Raji (cell line): Measurements from ENCODE around the gene MTA1.

ENCODE experiments used
- POLR2A ChIP-seq: IDR thresholded peaks from 2 replicates; pipeline ENCODE4 v1.6.1; 2011; ENCODE audit warnings: low read depth, low read length, control low read depth; ENCODE audit not compliant: insufficient read depth

The MTA1 gene

DNA sequence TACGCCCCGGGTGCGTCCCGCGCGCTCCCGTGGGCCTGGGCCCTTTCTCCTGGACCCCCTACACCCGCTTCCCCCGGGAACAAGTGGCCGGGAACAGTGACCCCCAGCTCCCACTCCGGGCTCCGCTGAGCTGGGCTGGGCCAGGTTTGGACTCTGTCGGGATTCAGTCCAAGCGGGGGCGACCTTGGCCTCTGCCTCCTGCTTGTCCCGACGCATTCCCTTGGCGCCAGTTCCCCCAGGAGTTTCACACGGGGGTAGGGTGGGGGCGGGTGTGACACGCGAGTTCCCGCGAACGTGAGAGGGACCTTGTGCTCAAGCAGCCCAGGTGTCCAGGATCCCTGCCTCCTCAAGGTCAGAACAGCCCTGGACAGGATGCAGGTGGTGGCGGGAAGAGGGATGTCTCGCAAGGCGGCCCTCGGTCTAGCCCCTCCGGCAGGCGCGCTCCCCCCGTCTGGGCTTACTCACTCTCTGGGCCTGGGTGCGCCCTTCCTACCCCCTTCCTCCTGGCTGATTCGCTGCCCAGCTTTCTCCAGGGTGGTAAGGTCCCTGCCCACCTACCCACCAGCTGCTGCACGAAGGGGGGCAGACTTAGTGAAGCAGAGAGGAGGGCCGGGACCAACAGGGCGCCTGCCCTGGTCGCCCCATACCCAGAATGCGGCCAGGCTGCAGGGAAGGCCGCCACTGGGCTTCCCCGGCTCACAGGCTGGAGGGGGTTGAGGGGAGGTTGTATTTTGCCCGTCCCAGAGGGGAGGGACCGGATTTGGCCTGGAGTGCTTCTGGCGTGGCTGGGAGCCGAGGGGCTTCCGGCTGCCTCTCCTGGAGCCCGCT lies 55.9 kb downstream of the MTA1 start:
- no peak for TF ChIP-seq POLR2A

DNA sequence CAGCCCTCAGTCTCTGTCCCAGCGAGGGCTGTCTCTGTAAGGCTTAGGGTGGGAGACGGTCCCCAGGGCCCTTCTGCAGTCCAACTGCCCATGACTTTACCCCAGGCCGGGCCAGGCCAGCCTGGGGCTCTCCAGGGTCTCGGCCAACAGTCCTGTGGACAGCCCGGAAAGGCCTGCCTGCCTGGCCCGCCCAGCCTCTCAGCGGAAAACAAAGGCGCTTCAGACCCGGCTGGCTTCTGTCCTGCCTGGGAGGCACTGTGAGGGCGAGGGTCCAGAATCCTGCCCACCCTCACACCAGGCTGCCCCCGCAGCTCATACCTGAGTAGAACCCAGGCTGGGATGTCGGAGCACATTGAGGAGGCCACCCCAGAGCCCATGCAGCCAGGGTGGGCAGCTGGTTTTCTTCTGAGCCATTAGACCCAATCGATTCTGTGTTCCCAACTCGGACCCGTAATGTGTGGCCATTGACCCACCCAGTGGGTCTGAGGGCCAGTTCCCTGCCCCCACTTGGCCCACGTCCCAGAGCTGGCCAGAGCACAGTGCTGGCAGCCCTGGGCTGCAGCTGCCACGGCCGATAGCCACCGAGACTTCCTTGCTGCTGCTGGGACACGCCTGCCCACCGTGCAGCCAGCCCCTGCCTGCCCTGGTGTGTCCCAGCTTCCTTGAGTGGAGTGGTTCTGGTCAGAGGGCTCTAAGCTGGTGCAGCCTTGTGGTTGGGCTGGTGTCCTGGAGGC lies 56.6 kb downstream of the MTA1 start:
- no peak for TF ChIP-seq POLR2A

DNA sequence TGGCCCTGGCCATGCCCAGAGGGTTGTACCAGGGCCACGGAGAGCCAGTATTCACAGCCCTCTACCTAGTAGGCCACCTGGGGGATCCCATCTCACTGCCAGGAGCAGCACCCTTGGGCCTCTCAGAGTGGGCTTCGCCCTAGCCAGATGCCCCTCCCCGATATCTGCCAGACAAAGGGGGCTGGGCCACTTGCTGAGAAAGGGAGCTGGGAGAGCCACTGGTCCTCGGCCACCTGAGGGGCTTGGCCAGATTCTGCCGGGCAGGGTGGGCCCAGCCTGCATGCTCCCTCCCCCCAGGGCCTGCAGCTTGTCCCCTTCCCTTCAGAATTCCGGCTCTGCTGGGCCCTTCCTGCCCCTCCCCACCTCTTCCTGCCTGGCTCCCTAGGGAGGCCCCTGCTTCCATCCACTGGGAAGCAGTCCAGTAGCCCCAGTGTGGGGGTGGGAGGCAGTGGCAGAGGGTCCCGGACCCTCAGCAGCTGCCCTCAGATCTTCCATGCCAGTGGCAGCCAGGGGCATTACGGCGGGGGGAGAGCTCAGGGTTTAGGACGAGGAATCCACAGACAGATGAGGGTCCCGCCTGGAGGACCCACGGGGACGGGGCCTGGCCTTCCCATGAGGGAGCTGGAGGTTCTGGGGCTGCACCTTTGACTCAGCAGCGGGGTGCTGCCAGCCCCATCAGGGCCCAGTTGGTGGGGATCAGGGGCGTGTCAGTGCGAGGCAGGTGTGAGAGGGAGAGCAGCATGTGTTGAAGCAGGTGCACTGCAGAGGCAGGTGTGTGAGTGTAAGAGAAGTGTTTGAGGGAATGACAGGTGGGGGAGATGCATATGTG lies 57.4 kb downstream of the MTA1 start:
- TF ChIP-seq POLR2A, result no peak

DNA sequence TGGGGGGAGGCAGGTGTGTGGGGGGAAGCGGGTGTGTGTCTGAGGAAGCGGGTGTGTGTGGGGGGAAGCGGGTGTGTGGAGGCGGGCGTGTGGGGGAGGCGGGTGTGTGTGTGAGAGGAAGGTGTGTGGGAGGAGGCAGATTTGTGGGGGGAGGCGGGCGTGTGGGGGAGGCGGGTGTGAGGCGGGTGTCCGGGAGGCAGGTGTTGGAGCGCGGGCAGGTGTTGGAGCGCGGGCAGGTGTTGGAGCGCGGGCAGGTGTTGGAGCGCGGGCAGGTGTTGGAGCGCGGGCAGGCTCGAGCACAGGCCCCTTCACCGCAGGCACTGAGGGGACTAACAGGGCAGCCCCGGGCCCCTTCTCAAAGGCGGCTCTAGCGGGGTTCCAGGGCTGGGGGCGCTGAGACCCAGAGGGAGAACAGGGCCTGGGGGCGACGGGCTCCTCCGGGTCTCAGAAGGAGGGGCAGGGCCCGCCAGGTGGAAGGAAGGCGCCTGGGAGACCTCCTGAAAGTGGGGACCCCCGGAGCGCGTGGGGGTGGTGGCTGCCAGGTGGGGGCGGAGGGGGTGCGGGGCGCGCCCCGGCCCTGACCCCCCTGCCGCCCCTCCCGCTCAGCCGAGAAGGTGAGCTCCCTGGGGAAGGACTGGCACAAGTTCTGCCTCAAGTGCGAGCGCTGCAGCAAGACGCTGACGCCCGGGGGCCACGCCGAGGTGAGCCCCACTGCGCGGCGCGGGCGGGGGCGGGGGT lies 58.2 kb downstream of the MTA1 start:
- no peak for TF ChIP-seq POLR2A

DNA sequence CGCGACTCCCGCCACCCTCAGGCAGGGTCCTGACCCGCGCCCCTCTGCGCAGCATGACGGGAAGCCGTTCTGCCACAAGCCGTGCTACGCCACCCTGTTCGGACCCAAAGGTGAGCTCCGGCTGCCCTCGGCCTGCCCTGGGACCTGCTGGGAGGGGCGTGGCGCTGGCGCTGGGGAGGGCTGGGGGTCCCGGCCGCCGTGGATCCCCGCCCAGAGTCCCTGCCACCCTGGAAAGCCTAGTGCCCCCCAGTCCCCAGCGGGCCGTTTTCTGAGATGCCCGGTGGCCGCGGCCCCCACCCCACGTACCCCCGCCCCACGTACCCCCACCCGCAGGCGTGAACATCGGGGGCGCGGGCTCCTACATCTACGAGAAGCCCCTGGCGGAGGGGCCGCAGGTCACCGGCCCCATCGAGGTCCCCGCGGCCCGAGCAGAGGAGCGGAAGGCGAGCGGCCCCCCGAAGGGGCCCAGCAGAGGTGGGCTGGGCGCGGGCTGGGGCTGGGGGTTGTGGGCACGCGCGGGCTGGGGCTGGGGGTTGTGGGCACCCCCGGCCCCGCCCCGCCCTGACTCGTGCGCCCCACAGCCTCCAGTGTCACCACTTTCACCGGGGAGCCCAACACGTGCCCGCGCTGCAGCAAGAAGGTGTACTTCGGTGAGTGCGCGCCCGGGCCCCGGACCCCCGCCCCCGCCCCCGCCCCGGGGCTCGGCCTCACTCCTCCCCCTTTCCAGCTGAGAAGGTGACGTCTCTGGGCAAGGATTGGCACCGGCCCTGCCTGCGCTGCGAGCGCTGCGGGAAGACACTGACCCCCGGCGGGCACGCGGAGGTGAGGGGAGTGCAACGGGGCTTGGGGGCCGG lies 59.0 kb downstream of the MTA1 start:
- no peak for TF ChIP-seq POLR2A

DNA sequence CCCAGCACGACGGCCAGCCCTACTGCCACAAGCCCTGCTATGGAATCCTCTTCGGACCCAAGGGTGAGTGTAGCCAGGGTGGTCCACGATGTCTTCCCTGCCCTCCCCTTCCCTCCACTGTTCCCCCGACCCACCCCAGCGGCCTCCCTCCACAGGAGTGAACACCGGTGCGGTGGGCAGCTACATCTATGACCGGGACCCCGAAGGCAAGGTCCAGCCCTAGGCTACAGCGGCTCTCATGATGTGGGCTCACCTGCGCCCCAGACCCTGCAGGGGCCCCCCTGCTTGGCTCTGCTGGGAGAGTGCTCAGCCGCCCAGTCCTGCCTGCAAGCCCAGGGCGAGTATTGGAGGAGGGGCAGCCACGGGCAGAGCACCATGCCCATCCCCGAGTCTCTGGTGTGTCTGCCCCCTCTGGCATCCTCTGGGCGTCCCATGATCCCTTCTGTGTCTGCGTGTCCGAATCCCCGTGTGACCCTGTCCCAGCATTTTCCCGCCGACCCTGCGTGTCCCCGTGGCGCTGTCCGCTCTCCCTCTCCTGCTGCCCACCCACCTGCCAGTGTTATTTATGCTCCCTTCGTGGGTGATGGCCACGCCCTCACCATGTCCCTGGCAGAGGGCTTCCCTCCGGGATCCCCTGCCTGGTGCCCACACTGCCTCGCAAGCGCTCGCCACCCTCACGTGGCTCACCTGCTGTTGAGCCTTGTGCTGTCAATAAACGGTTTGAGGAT lies 60.0 kb downstream of the MTA1 start:
- TF ChIP-seq POLR2A, result no peak

DNA sequence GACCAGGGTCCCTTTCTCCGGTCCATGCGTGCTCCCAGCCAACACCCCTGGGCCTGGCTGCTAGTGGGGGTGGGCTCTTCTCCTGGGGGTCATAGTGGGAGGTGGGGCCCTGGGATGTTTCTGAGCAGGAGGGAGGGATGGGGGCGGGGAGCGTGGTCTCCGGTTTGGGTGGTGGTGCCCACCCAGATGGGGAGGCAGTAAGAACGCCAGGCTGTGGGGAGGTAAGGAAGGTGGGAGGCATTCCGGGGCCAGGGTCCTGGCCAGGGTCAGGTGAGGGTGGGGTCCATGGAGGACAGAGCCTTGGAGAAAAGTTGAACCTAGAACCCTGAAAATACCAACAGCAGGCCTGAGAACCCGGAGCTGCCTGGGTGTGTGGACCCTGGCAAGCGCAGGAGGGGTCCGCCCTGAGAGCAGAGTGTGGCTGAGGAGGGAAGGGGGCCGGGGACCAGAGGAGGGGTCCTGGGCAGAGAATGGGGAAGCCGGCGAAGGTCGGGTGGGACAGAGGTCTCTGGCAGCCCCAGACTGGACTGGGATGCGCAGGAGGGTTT lies 60.6 kb downstream of the MTA1 start:
- TF ChIP-seq POLR2A, result no peak

DNA sequence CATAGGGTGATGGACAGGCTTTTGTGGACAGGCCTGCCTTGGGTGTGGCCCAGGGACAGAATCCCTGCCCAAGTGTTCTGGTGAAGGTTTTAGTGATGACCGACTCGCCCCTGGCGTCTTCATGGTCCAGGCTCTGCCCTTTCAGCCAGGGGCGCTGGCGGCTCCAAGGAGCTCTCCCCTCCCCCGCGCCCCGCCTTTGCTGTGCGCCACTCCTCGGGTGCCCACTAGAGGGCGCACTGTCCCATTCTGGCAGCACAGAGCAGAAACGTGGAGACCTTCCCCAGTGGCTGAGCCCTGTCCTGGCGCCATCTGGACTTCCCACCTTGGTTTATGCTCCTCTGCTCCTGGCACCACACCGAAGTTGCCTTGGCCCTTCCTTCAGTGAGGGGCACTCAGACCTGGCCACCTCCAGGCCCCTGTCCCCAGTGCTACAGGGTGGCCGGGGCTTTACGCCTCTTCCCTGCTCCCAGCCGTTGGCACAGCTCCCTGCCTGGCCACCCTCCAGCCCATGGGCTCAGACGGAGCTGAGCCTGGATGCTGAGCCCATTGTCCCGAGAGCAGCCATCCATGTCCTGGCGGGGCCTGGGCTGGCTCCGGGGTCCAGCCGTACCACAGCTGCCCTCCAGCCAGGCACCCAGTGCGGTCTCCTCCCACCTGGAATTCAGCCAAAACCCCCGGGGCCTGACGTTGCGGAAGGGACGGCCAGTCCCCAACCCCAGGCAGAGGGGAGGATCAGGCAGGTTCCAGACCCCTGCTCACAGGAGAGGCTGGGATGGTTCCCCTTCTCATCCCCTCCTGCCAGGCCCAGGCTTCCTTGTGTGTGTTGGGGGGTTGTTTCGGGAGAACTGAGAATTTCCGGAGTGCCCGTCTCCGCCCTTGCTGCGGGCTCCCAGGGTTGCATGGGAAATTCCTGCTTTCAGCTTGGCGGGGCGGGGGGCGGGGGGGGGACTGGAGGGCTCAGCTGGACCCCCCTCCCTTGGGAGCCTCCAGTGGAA lies 61.5 kb downstream of the MTA1 start:
- peak; percentile 59 for TF ChIP-seq POLR2A

DNA sequence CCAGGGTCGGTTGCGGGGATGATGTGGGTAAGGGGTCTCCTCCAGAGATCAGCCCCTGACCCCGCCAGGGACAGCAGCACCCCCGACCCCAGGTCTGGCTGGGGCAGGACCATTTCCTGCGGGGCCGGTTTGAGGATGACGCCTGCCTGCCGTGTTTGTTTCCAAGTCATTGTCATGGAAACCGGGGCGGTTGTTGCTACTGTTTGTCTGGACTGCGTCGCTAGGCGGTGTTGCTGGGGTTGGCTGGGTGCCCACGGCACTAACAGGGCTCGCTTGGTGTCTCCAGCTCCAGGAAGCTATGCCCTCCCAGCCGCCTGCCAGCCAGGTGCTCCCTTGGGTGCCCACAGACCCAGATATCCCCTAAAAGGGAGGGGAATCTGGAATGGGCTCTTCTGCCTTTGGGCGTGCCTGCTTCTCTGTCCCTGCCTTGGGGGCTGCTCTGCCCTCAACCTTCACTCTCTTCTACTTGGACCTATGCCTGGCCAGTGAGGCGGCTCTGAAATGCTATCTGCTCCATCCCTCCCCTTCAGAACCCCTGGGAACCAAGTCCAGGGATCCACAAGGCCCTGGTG lies 62.3 kb downstream of the MTA1 start:
- TF ChIP-seq POLR2A, result no peak

DNA sequence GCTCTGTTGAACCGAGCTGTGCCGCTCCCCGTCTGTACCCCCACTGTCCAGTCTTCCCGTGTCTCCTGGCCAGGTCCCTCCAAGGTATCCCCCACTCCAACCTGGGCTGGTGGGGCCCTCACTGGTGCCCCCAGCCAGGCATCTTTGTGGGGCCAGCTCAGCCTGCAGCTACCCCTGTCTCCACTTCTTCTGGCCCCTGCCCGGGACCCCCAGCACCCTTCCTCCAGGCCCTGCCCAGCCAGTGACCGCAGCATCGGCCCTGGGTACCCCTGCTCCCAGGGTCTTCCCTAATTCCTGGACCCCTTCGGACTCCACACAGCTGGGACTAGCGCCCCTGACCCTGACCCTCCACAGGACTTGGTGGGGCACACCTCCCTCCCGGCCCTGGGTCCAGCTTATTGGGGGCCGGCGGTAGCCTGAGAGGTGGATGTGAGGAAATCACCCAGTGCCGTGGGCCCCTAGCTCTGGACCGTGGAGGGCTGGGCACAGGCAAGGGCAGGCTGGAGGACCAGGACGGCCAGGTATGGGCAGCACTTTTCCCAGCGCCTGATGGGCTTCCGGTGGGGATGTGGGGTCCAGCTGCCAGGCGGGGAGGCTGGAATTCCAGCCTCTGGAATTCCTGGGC lies 63.0 kb downstream of the MTA1 start:
- no peak for TF ChIP-seq POLR2A
